Activated CD8-positive, alpha-beta T cell treated with anti-CD3 and anti-CD28 coated beads for 36 hours (primary cell): ENCODE measurements around the gene NR4A1. TPM values are rescaled to one million over a fixed set of nuclear protein-coding genes. Genes with fewer than 3 reads are reported as not detected.

Source experiments
- ATAC-seq: fragments of 200-7000 bp; cut with Tn5 transposase; one replicate; pipeline ENCODE4 v1.10.0; 2021; ENCODE audit warnings: mild to moderate bottlenecking, moderate library complexity
- CTCF ChIA-PET: fragments of 350-600 bp; sonication (Branson Sonifier 250); formaldehyde crosslinking; loops from one replicate; lab custom pipeline; 2021; ENCODE audit warnings: antibody characterized with exemption; lab: Charles Lee
- POLR2A ChIA-PET: fragments of 350-600 bp; sonication (Branson Sonifier 250); formaldehyde crosslinking; loops from one replicate; lab custom pipeline; 2021; ENCODE audit warnings: antibody characterized with exemption; lab: Charles Lee
- DNase-seq: peaks from one replicate; pipeline ENCODE4 v3.0.0-alpha.2; 2020
- H3K27ac Mint-ChIP-seq: one replicate; pipeline ENCODE4 v1.8.0; 2021; ENCODE audit warnings: mild to moderate bottlenecking, mixed read lengths
- H3K27me3 Mint-ChIP-seq: one replicate; pipeline ENCODE4 v1.8.0; 2021; ENCODE audit warnings: mixed read lengths
- H3K36me3 Mint-ChIP-seq: one replicate; pipeline ENCODE4 v1.8.0; 2021; ENCODE audit warnings: low read depth, mixed read lengths
- H3K4me1 Mint-ChIP-seq: one replicate; pipeline ENCODE4 v1.8.0; 2021; ENCODE audit warnings: low read depth, mixed read lengths
- H3K4me3 Mint-ChIP-seq: one replicate; pipeline ENCODE4 v1.8.0; 2021; ENCODE audit warnings: mild to moderate bottlenecking, moderate library complexity, mixed read lengths
- H3K9me3 Mint-ChIP-seq: one replicate; pipeline ENCODE4 v1.8.0; 2021; ENCODE audit warnings: mixed read lengths
- intact Hi-C: fragments of 100-400 bp; cut with micrococcal nuclease; formaldehyde crosslinking; loops from one replicate; pipeline ENCODE4 v1.10.0; 2022
- total RNA-seq, 2 experiments: library from RNA; stranded (reverse); gene quantifications; one replicate each; pipeline ENCODE4 v1.2.3, GENCODE V29; 2021
- TF ChIP-seq, protein P1 (sequence below): fragments of 200-600 bp; IDR thresholded peaks from one replicate; pipeline ENCODE4 v1.8.0; 2022; ENCODE audit warnings: antibody characterized with exemption, mild to moderate bottlenecking

NR4A1 gene
- total RNA-seq, 2 experiments from 2014 or later = 120 to 128 TPM

DNA sequence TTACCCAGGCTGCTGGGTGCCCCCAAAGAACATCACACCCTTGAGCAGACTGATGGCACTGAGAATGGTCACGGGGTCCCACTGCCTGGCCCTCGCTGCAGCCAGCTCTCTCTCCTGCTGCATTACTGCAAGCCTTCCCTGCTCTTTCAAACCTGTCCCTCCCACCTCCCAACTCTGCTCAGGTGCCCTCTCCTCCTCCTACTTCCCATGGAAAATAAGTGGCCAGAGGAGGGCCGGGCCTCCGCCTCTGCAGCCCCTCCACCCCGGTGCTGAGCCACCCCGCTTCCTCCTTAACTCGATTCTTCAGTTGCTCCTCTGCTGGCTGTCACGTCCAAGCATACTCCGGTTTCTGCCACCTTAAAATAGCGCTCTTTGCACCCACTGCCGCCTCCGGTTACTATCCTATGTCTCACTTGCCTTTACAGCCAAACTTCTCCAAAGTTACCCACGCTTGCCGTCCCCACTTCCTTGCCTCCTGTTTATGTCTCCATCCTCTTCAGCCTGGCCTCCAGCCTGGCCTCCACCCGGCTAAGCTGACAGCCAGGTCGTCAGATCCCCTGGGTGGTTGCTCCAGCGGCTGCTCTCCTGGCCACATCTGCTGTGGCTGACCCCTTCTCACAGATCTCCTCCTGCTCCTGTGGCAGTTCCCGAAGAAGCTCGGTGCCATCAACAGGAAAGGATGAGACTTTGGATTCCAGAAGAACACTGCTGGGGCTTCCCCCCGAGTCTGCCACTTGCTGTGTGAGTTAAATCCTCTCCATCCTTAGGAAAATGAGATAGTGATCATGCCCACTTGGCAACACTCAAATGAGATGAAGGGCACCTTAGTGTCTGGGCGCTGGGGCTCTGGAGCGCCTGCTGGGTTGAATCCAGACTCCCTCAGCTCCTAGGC is 35.9 kb downstream of the NR4A1 start:
- DNase-seq (no peak), ATAC-seq (no peak)
- CTCF ChIA-PET = interaction anchor here (1.7 to 12.8 kb wide), 2 partner anchors 31 to 61 kb away, joined by 4 to 394 read pairs; no protein-coding TSS in a partner anchor
- Mint-ChIP-seq H3K4me3 (no peak overlapping the region), H3K27ac (no peak overlapping the region), H3K27me3 (peaks cover 32% of the 10 kb centered on the region), H3K4me1 (peaks cover 4% of the 10 kb centered on the region), H3K36me3 (no peaks in the 10 kb centered on the region), H3K9me3 (no peaks in the 10 kb centered on the region)
- intact Hi-C loops = no loop called here
- POLR2A ChIA-PET = no interaction called here
- TF ChIP-seq, protein P1, sequence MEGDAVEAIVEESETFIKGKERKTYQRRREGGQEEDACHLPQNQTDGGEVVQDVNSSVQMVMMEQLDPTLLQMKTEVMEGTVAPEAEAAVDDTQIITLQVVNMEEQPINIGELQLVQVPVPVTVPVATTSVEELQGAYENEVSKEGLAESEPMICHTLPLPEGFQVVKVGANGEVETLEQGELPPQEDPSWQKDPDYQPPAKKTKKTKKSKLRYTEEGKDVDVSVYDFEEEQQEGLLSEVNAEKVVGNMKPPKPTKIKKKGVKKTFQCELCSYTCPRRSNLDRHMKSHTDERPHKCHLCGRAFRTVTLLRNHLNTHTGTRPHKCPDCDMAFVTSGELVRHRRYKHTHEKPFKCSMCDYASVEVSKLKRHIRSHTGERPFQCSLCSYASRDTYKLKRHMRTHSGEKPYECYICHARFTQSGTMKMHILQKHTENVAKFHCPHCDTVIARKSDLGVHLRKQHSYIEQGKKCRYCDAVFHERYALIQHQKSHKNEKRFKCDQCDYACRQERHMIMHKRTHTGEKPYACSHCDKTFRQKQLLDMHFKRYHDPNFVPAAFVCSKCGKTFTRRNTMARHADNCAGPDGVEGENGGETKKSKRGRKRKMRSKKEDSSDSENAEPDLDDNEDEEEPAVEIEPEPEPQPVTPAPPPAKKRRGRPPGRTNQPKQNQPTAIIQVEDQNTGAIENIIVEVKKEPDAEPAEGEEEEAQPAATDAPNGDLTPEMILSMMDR = no peak

DNA sequence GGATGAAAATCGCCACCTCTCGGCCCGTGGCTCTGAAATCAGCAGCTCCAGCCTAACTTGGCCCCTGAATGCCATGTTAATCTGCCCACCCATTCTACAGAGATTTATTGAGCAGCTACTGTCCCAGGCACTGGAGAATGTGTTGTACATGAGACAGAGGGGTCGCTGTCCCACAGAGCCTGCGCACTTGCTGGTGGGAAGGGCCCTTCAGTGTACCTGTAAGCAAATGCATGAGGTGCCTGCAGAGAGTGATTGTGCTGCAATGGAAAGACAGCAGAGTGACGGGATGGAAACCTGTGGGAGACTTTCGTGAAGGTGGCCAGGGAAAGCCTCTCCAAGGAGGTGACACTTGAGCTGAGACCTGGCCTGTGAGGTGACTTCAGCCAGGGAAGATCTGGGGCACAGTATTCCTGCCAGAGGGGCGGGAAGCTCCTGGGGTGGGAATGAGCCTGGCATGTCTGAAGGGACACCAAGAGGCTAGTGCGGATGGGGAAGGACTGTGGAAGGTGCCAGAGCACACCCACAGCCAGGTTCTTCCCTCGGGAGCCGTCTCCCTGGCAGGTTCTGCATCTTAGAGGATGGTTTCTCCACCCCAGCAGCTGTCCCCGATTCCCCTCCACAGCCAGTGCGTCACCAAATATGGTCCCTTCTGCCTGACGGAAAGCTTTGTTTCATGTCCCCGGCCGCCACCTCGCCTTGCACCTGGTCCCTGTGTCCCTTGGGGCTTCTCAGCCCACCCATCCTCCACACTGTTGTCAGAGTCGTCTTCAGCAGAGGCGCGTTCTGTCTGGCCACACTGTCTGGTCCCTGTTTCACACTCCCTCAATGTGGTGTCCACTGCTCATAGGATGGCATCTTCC is 36.9 kb downstream of the NR4A1 start:
- intact Hi-C loops = no loop called here
- POLR2A ChIA-PET = interaction anchor here (1.2 kb wide), 1 partner anchor 63 kb away, joined by 5 read pairs; no protein-coding TSS in a partner anchor
- H3K9me3 Mint-ChIP-seq = no peaks in the 10 kb centered on the region
- no peak for ATAC-seq
- H3K4me3 Mint-ChIP-seq = no peak overlapping the region
- CTCF ChIA-PET = interaction anchor here (0.9 to 12.8 kb wide), 3 partner anchors 30 to 62 kb away, joined by 4 to 394 read pairs (median 4); no protein-coding TSS in a partner anchor
- DNase-seq = no peak
- TF ChIP-seq, protein P1 = no peak
- peaks cover 34% of the 10 kb centered on the region for H3K27me3 Mint-ChIP-seq
- no peaks in the 10 kb centered on the region for H3K36me3 Mint-ChIP-seq
- H3K4me1 Mint-ChIP-seq = peaks cover 2% of the 10 kb centered on the region
- H3K27ac Mint-ChIP-seq = no peak overlapping the region

DNA sequence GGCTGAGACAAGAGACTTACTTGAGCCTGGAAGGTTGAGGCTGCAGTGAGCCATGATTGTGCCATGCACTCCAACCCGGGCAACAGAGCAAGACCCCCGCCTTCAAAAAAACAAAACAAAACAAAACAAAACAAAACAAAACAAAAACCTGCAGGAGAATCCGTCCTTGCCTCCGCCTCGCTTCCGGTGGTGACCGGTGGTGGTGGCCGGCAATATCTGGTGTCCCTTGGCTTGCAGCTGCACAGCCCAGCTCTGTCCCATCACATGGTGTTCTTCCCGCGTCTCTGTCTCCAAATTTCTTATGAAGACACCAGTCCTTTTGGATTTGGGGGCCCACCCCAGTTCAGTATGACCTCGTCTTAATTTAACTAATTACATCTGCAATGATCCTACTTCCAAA is 38.2 kb downstream of the NR4A1 start:
- POLR2A ChIA-PET = no interaction called here
- Mint-ChIP-seq H3K4me1 (no peaks in the 10 kb centered on the region), H3K9me3 (no peaks in the 10 kb centered on the region), H3K4me3 (no peak overlapping the region), H3K36me3 (no peaks in the 10 kb centered on the region), H3K27me3 (peaks cover 35% of the 10 kb centered on the region), H3K27ac (no peak overlapping the region)
- TF ChIP-seq, protein P1 = no peak
- CTCF ChIA-PET = interaction anchor here (12.8 kb wide), 1 partner anchor 64 kb away, joined by 394 read pairs; no protein-coding TSS in a partner anchor
- no peak for ATAC-seq
- DNase-seq = no peak
- intact Hi-C loops = no loop called here

DNA sequence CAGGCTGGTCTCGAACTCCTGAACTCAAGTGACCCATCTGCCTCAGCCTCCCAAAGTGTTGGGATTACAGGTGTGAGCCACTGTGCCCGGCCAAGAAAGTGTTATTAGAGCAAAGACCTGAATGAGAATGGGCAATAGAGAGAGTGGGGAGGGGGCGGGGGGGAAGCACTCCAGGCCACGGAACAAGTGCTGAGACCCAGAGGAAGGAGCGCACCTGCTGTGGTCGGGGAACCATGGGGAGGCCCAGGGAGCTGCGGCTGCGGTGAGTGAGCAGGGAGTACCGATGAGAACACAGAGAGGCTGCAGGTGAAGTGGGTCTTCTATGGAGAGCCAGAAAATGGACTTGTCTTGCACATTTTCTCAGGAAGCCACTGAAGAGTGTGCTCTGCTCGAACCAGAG is 39.0 kb downstream of the NR4A1 start:
- no peaks in the 10 kb centered on the region for H3K36me3 Mint-ChIP-seq
- no peak overlapping the region for H3K27ac Mint-ChIP-seq
- H3K4me1 Mint-ChIP-seq = no peaks in the 10 kb centered on the region
- intact Hi-C loops = no loop called here
- CTCF ChIA-PET = interaction anchor here (0.7 to 1.4 kb wide), 3 partner anchors 30 to 97 kb away, joined by 3 to 10 read pairs (median 4); no protein-coding TSS in a partner anchor
- ATAC-seq (no peak), DNase-seq (no peak)
- H3K27me3 Mint-ChIP-seq = peaks cover 37% of the 10 kb centered on the region
- H3K4me3 Mint-ChIP-seq = no peak overlapping the region
- no peaks in the 10 kb centered on the region for H3K9me3 Mint-ChIP-seq
- TF ChIP-seq, protein P1 = no peak
- POLR2A ChIA-PET = interaction anchor here (1.1 kb wide), 1 partner anchor 13 kb away, joined by 3 read pairs; no protein-coding TSS in a partner anchor
